ENCODE measurements around the gene TNF.

Gene TNF

GRCh38 chr6:31579546-31580437 is 4.4 kb downstream of the TNF start:
- Histone ChIP-seq H3K36me3 (ENCODE audit: control insufficient read depth in 5 of 5, insufficient read depth in 5 of 5, low read length in 5 of 5) (peaks cover 0 to 4% (median 0%) of the 10 kb centered on the region in 5 donors), H3K9ac (ENCODE audit: low read length in 5 of 5) (peak overlapping the region in 2 of 5 donors; percentile 23 to 94), H3K4me1 (ENCODE audit: control insufficient read depth in 5 of 5, insufficient read depth in 5 of 5, low read length in 5 of 5) (peaks cover 5 to 54% (median 30%) of the 10 kb centered on the region in 5 donors), H3K4me3 (ENCODE audit: low read depth in 1 of 5, low read length in 5 of 5) (peak overlapping the region in 1 of 5 donors; percentile 92), H3K9me3 (ENCODE audit: control insufficient read depth in 5 of 5, low read length in 5 of 5) (no peaks in the 10 kb centered on the region), H3K27ac (ENCODE audit: low read depth, low read length) (no peak overlapping the region), H3K27me3 (ENCODE audit: control insufficient read depth in 5 of 5, insufficient read depth in 4 of 5, low read length in 5 of 5) (peaks cover 0 to 4% (median 0%) of the 10 kb centered on the region in 5 donors)

GRCh38 chr6:31580438-31580740 is 5.0 kb downstream of the TNF start:
- H3K9me3 ChIP-seq (ENCODE audit: control insufficient read depth in 5 of 5, low read length in 5 of 5) = no peaks in the 10 kb centered on the region
- peak overlapping the region in 4 of 5 donors; percentile 1 to 96 (median 94) for H3K9ac ChIP-seq (ENCODE audit: low read length in 5 of 5)
- peaks cover 5 to 53% (median 29%) of the 10 kb centered on the region in 5 donors for H3K4me1 ChIP-seq (ENCODE audit: control insufficient read depth in 5 of 5, insufficient read depth in 5 of 5, low read length in 5 of 5)
- H3K27ac ChIP-seq (ENCODE audit: low read depth, low read length) = no peak overlapping the region
- H3K36me3 ChIP-seq (ENCODE audit: control insufficient read depth in 5 of 5, insufficient read depth in 5 of 5, low read length in 5 of 5) = peaks cover 0 to 4% (median 0%) of the 10 kb centered on the region in 5 donors
- H3K27me3 ChIP-seq (ENCODE audit: control insufficient read depth in 5 of 5, insufficient read depth in 4 of 5, low read length in 5 of 5) = peaks cover 0 to 3% (median 0%) of the 10 kb centered on the region in 5 donors
- peak overlapping the region; percentile 48 to 96 (median 89) for H3K4me3 ChIP-seq (ENCODE audit: low read depth in 1 of 5, low read length in 5 of 5)

GRCh38 chr6:31580807-31581433 is 5.6 kb downstream of the TNF start:
- Histone ChIP-seq H3K9ac (ENCODE audit: low read length in 5 of 5) (peak overlapping the region; percentile 76 to 96 (median 93)), H3K36me3 (ENCODE audit: control insufficient read depth in 5 of 5, insufficient read depth in 5 of 5, low read length in 5 of 5) (peaks cover 0 to 4% (median 0%) of the 10 kb centered on the region in 5 donors), H3K27me3 (ENCODE audit: control insufficient read depth in 5 of 5, insufficient read depth in 4 of 5, low read length in 5 of 5) (peaks cover 0 to 4% (median 0%) of the 10 kb centered on the region in 5 donors), H3K4me1 (ENCODE audit: control insufficient read depth in 5 of 5, insufficient read depth in 5 of 5, low read length in 5 of 5) (peaks cover 5 to 53% (median 27%) of the 10 kb centered on the region in 5 donors), H3K27ac (ENCODE audit: low read depth, low read length) (peak overlapping the region; percentile 70), H3K4me3 (ENCODE audit: low read depth in 1 of 5, low read length in 5 of 5) (peak overlapping the region; percentile 89 to 96 (median 92)), H3K9me3 (ENCODE audit: control insufficient read depth in 5 of 5, low read length in 5 of 5) (no peaks in the 10 kb centered on the region)

GRCh38 chr6:31581434-31582229 is 6.3 kb downstream of the TNF start:
- peak overlapping the region; percentile 76 to 96 (median 93) for H3K9ac ChIP-seq (ENCODE audit: low read length in 5 of 5)
- H3K27me3 ChIP-seq (ENCODE audit: control insufficient read depth in 5 of 5, insufficient read depth in 4 of 5, low read length in 5 of 5) = peaks cover 0 to 6% (median 2%) of the 10 kb centered on the region in 5 donors
- H3K4me3 ChIP-seq (ENCODE audit: low read depth in 1 of 5, low read length in 5 of 5) = peak overlapping the region; percentile 89 to 96 (median 92)
- H3K9me3 ChIP-seq (ENCODE audit: control insufficient read depth in 5 of 5, low read length in 5 of 5) = no peaks in the 10 kb centered on the region
- H3K4me1 ChIP-seq (ENCODE audit: control insufficient read depth in 5 of 5, insufficient read depth in 5 of 5, low read length in 5 of 5) = peaks cover 5 to 54% (median 27%) of the 10 kb centered on the region in 5 donors
- peaks cover 0 to 4% (median 0%) of the 10 kb centered on the region in 5 donors for H3K36me3 ChIP-seq (ENCODE audit: control insufficient read depth in 5 of 5, insufficient read depth in 5 of 5, low read length in 5 of 5)
- peak overlapping the region; percentile 70 for H3K27ac ChIP-seq (ENCODE audit: low read depth, low read length)

- no peaks in the 10 kb centered on the region for H3K36me3 ChIP-seq (ENCODE audit: control insufficient read depth in 5 of 5, insufficient read depth in 5 of 5, low read length in 5 of 5)
- H3K9me3 ChIP-seq (ENCODE audit: control insufficient read depth in 5 of 5, low read length in 5 of 5) = no peaks in the 10 kb centered on the region
- peak within 1 kb of the TSS; percentile 70 for H3K27ac ChIP-seq (ENCODE audit: low read depth, low read length)
- H3K9ac ChIP-seq (ENCODE audit: low read length in 5 of 5) = peak within 1 kb of the TSS; percentile 76 to 96 (median 93)
- peaks cover 5 to 55% (median 27%) of the 10 kb centered on the region in 5 donors for H3K4me1 ChIP-seq (ENCODE audit: control insufficient read depth in 5 of 5, insufficient read depth in 5 of 5, low read length in 5 of 5)
- H3K4me3 ChIP-seq (ENCODE audit: low read depth in 1 of 5, low read length in 5 of 5) = peak within 1 kb of the TSS; percentile 89 to 96 (median 92)
- peaks cover 0 to 9% (median 5%) of the 10 kb centered on the region in 5 donors for H3K27me3 ChIP-seq (ENCODE audit: control insufficient read depth in 5 of 5, insufficient read depth in 4 of 5, low read length in 5 of 5)
These were observed 6.9 kb downstream of the TNF start, which contains the start of gene LTB for GRCh38 chr6:31582230-31582643. LTB (minus strand) TSS chr6:31582424; CDS start chr6:31582417, 7 bp downstream.

- no peak overlapping the region for H3K4me3 ChIP-seq (ENCODE audit: low read depth in 1 of 5, low read length in 5 of 5)
- no peaks in the 10 kb centered on the region for H3K36me3 ChIP-seq (ENCODE audit: control insufficient read depth in 5 of 5, insufficient read depth in 5 of 5, low read length in 5 of 5)
- peaks cover 0 to 9% (median 5%) of the 10 kb centered on the region in 5 donors for H3K27me3 ChIP-seq (ENCODE audit: control insufficient read depth in 5 of 5, insufficient read depth in 4 of 5, low read length in 5 of 5)
- peaks cover 5 to 67% (median 31%) of the 10 kb centered on the region in 5 donors for H3K4me1 ChIP-seq (ENCODE audit: control insufficient read depth in 5 of 5, insufficient read depth in 5 of 5, low read length in 5 of 5)
- H3K27ac ChIP-seq (ENCODE audit: low read depth, low read length) = no peak overlapping the region
- H3K9ac ChIP-seq (ENCODE audit: low read length in 5 of 5) = no peak overlapping the region
- H3K9me3 ChIP-seq (ENCODE audit: control insufficient read depth in 5 of 5, low read length in 5 of 5) = no peaks in the 10 kb centered on the region
These were observed 10.1 kb downstream of the TNF start for GRCh38 chr6:31585491-31585890.

- Histone ChIP-seq H3K9ac (ENCODE audit: low read length in 5 of 5) (peak within 1 kb of the TSS in 1 of 5 donors; percentile 38), H3K4me1 (ENCODE audit: control insufficient read depth in 5 of 5, insufficient read depth in 5 of 5, low read length in 5 of 5) (peaks cover 5 to 61% (median 28%) of the 10 kb centered on the region in 5 donors), H3K27me3 (ENCODE audit: control insufficient read depth in 5 of 5, insufficient read depth in 4 of 5, low read length in 5 of 5) (peaks cover 0 to 9% (median 5%) of the 10 kb centered on the region in 5 donors), H3K9me3 (ENCODE audit: control insufficient read depth in 5 of 5, low read length in 5 of 5) (no peaks in the 10 kb centered on the region), H3K4me3 (ENCODE audit: low read depth in 1 of 5, low read length in 5 of 5) (peak within 1 kb of the TSS in 2 of 5 donors; percentile 8 to 23), H3K36me3 (ENCODE audit: control insufficient read depth in 5 of 5, insufficient read depth in 5 of 5, low read length in 5 of 5) (no peaks in the 10 kb centered on the region), H3K27ac (ENCODE audit: low read depth, low read length) (no peak within 1 kb of the TSS)
These were observed 10.6 kb downstream of the TNF start, which contains the start of gene LST1 for GRCh38 chr6:31586008-31586407. LST1 (plus strand) TSS chr6:31586277; CDS start chr6:31587300, 1,023 bp downstream.

- Histone ChIP-seq H3K4me1 (ENCODE audit: control insufficient read depth in 5 of 5, insufficient read depth in 5 of 5, low read length in 5 of 5) (peaks cover 4 to 54% (median 20%) of the 10 kb centered on the region in 5 donors), H3K4me3 (ENCODE audit: low read depth in 1 of 5, low read length in 5 of 5) (peak overlapping the region in 2 of 5 donors; percentile 8 to 23), H3K27me3 (ENCODE audit: control insufficient read depth in 5 of 5, insufficient read depth in 4 of 5, low read length in 5 of 5) (peaks cover 0 to 9% (median 5%) of the 10 kb centered on the region in 5 donors), H3K27ac (ENCODE audit: low read depth, low read length) (no peak overlapping the region), H3K9me3 (ENCODE audit: control insufficient read depth in 5 of 5, low read length in 5 of 5) (no peaks in the 10 kb centered on the region), H3K36me3 (ENCODE audit: control insufficient read depth in 5 of 5, insufficient read depth in 5 of 5, low read length in 5 of 5) (no peaks in the 10 kb centered on the region), H3K9ac (ENCODE audit: low read length in 5 of 5) (peak overlapping the region in 1 of 5 donors; percentile 38)
These were observed 11.4 kb downstream of the TNF start for GRCh38 chr6:31586599-31587281.

Data from subcutaneous abdominal adipose tissue (tissue), 5 donors.